ENCODE measurements around the gene FAF2.

FAF2 gene

GRCh38 chr5:176507911-176508310, 59.7 kb downstream of the FAF2 start:
- TF ChIP-seq CTCF (IDR thresholded peaks at IDR 0.05; ENCODE audit: insufficient read depth, low read length), result no peak
- TF ChIP-seq POLR2AphosphoS5 (IDR thresholded peaks at IDR 0.05; ENCODE audit: low read depth), result no peak
- no peak for TF ChIP-seq SPI1 (IDR thresholded peaks at IDR 0.05; ENCODE audit: borderline replicate concordance, low read depth)
- TF ChIP-seq, protein P1, sequence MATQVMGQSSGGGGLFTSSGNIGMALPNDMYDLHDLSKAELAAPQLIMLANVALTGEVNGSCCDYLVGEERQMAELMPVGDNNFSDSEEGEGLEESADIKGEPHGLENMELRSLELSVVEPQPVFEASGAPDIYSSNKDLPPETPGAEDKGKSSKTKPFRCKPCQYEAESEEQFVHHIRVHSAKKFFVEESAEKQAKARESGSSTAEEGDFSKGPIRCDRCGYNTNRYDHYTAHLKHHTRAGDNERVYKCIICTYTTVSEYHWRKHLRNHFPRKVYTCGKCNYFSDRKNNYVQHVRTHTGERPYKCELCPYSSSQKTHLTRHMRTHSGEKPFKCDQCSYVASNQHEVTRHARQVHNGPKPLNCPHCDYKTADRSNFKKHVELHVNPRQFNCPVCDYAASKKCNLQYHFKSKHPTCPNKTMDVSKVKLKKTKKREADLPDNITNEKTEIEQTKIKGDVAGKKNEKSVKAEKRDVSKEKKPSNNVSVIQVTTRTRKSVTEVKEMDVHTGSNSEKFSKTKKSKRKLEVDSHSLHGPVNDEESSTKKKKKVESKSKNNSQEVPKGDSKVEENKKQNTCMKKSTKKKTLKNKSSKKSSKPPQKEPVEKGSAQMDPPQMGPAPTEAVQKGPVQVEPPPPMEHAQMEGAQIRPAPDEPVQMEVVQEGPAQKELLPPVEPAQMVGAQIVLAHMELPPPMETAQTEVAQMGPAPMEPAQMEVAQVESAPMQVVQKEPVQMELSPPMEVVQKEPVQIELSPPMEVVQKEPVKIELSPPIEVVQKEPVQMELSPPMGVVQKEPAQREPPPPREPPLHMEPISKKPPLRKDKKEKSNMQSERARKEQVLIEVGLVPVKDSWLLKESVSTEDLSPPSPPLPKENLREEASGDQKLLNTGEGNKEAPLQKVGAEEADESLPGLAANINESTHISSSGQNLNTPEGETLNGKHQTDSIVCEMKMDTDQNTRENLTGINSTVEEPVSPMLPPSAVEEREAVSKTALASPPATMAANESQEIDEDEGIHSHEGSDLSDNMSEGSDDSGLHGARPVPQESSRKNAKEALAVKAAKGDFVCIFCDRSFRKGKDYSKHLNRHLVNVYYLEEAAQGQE (IDR thresholded peaks at IDR 0.05; ENCODE audit: insufficient replicate concordance, low read depth), result no peak
- no peak for TF ChIP-seq GABPA (IDR thresholded peaks at IDR 0.05; ENCODE audit: low read depth)
- DNase-seq (ENCODE audit: low read depth in 1 of 2, low spot score in 1 of 2), result no peak
- Histone ChIP-seq H3K4me3 (replicated peaks; ENCODE audit: insufficient read depth, low read length) (no peak overlapping the region), H3K27me3 (ENCODE audit: insufficient read depth, poor library complexity, severe bottlenecking) (no peaks in the 10 kb centered on the region), H3K27ac (replicated peaks) (no peak overlapping the region)

- DNase-seq (ENCODE audit: low read depth in 1 of 2, low spot score in 1 of 2), result no peak
- H3K27me3 ChIP-seq (ENCODE audit: insufficient read depth, poor library complexity, severe bottlenecking), result no peaks in the 10 kb centered on the region
- no peak overlapping the region for H3K4me3 ChIP-seq (replicated peaks; ENCODE audit: insufficient read depth, low read length)
- H3K27ac ChIP-seq (replicated peaks), result no peak overlapping the region
- TF ChIP-seq, protein P1 (IDR thresholded peaks at IDR 0.05; ENCODE audit: insufficient replicate concordance, low read depth), result no peak
Measured at GRCh38 chr5:176508603-176509002, 60.4 kb downstream of the FAF2 start.

GRCh38 chr5:176513788-176514187, 65.6 kb downstream of the FAF2 start:
- Histone ChIP-seq H3K27ac (replicated peaks) (no peak overlapping the region), H3K4me3 (replicated peaks; ENCODE audit: insufficient read depth, low read length) (no peak overlapping the region), H3K27me3 (ENCODE audit: insufficient read depth, poor library complexity, severe bottlenecking) (no peaks in the 10 kb centered on the region)
- no peak for DNase-seq (ENCODE audit: low read depth in 1 of 2, low spot score in 1 of 2)
- TF ChIP-seq POLR2AphosphoS5 (IDR thresholded peaks at IDR 0.05; ENCODE audit: low read depth), result no peak
- TF ChIP-seq SPI1 (IDR thresholded peaks at IDR 0.05; ENCODE audit: borderline replicate concordance, low read depth), result no peak
- TF ChIP-seq CTCF (IDR thresholded peaks at IDR 0.05; ENCODE audit: insufficient read depth, low read length), result no peak
- TF ChIP-seq, protein P1 (IDR thresholded peaks at IDR 0.05; ENCODE audit: insufficient replicate concordance, low read depth), result no peak
- TF ChIP-seq GABPA (IDR thresholded peaks at IDR 0.05; ENCODE audit: low read depth), result no peak

All from HL-60 (cell line).